HEK293 (cell line): ENCODE results near the gene UGT1A9.

Experiments
- CTCF ChIA-PET: fragments of 350-600 bp; formaldehyde crosslinking; extraction: SDS; loops from one replicate; lab custom pipeline; 2021; ENCODE audit warnings: antibody characterized with exemption; lab: Yijun Ruan, JAX
- POLR2A ChIA-PET: fragments of 300-600 bp; formaldehyde crosslinking; extraction: SDS; loops from one replicate; lab custom pipeline; 2020; ENCODE audit warnings: antibody characterized with exemption, inconsistent platforms; lab: Yijun Ruan, JAX
- H3K27ac ChIP-seq: fragments of 200-500 bp; sonication (Bioruptor generic); 2 replicates; pipeline ENCODE4 v1.5.1; 2014; ENCODE audit warnings: low read depth, low read length, control low read depth, inconsistent platforms; ENCODE audit errors: extremely low read depth
- H3K36me3 ChIP-seq, 2 experiments: fragments of 200-500 bp in 1 of 2; sonication (Bioruptor generic) in 1 of 2; 1 replicate in 1 of 2; 2 replicates in 1 of 2; pipeline ENCODE4 v1.5.1; 2014 to 2017; ENCODE audit warnings: inconsistent platforms in 2 of 2, low read length in 2 of 2; ENCODE audit not compliant: control insufficient read depth in 2 of 2, insufficient read depth in 1 of 2
- H3K4me1 ChIP-seq: fragments of 200-500 bp; sonication (Bioruptor generic); 2 replicates; pipeline ENCODE4 v1.5.1; 2014; ENCODE audit warnings: mild to moderate bottlenecking, low read length, inconsistent platforms; ENCODE audit not compliant: control insufficient read depth, insufficient read depth
- H3K4me3 ChIP-seq: 2 replicates; pipeline ENCODE4 v1.5.1; 2011; ENCODE audit warnings: low read depth, mild to moderate bottlenecking, control low read depth, low read length, moderate library complexity
- H3K9me3 ChIP-seq: fragments of 200-500 bp; sonication (Bioruptor generic); 2 replicates; pipeline ENCODE4 v1.5.1; 2014; ENCODE audit warnings: low read depth, low read length, inconsistent platforms; ENCODE audit not compliant: control insufficient read depth, insufficient read depth
- GLIS1 ChIP-seq: fragments of 450-650 bp; formaldehyde crosslinking; IDR thresholded peaks from 2 replicates; pipeline ENCODE4 v1.5.1; 2016; ENCODE audit warnings: missing biosample characterization, missing genetic modification characterization
- INSM2 ChIP-seq: fragments of 450-650 bp; formaldehyde crosslinking; IDR thresholded peaks from 2 replicates; pipeline ENCODE4 v1.5.1; 2016; ENCODE audit warnings: missing biosample characterization, missing genetic modification characterization
- YY1 ChIP-seq: fragments of 450-650 bp; formaldehyde crosslinking; IDR thresholded peaks from 2 replicates; pipeline ENCODE4 v1.5.1; 2018; ENCODE audit warnings: missing biosample characterization, missing genetic modification characterization
- ZBTB21 ChIP-seq: fragments of 450-650 bp; formaldehyde crosslinking; IDR thresholded peaks from 2 replicates; pipeline ENCODE4 v1.5.1; 2017; ENCODE audit warnings: missing biosample characterization, missing genetic modification characterization
- ZNF10 ChIP-seq: fragments of 450-650 bp; formaldehyde crosslinking; IDR thresholded peaks from 2 replicates; pipeline ENCODE4 v1.5.1; 2017; ENCODE audit warnings: missing biosample characterization, missing genetic modification characterization
- ZNF121 ChIP-seq: fragments of 450-650 bp; formaldehyde crosslinking; IDR thresholded peaks from 2 replicates; pipeline ENCODE4 v1.5.1; 2016; ENCODE audit warnings: missing biosample characterization, missing genetic modification characterization
- ZNF138 ChIP-seq: fragments of 450-650 bp; formaldehyde crosslinking; IDR thresholded peaks from 2 replicates; pipeline ENCODE4 v1.5.1; 2016; ENCODE audit warnings: missing biosample characterization, missing genetic modification characterization, borderline replicate concordance
- ZNF155 ChIP-seq: fragments of 450-650 bp; formaldehyde crosslinking; IDR thresholded peaks from 2 replicates; pipeline ENCODE4 v1.5.1; 2016; ENCODE audit warnings: missing biosample characterization, missing genetic modification characterization
- ZNF423 ChIP-seq: fragments of 450-650 bp; formaldehyde crosslinking; IDR thresholded peaks from 2 replicates; pipeline ENCODE4 v1.5.1; 2016; ENCODE audit warnings: missing biosample characterization, missing genetic modification characterization
- ZNF433 ChIP-seq: fragments of 450-650 bp; formaldehyde crosslinking; IDR thresholded peaks from 2 replicates; pipeline ENCODE4 v1.5.1; 2016; ENCODE audit warnings: missing biosample characterization, missing genetic modification characterization, low read depth
- ZNF530 ChIP-seq: fragments of 450-650 bp; formaldehyde crosslinking; IDR thresholded peaks from 2 replicates; pipeline ENCODE4 v1.5.1; 2016; ENCODE audit warnings: low read depth, missing biosample characterization, missing genetic modification characterization
- ZNF544 ChIP-seq: fragments of 450-650 bp; formaldehyde crosslinking; IDR thresholded peaks from 2 replicates; pipeline ENCODE4 v1.5.0; 2017; ENCODE audit warnings: missing biosample characterization, missing genetic modification characterization
- ZNF555 ChIP-seq: fragments of 450-650 bp; formaldehyde crosslinking; conservative IDR thresholded peaks from 2 replicates; pipeline ENCODE4 v1.5.1; 2017; ENCODE audit warnings: missing biosample characterization, mild to moderate bottlenecking, missing genetic modification characterization, inconsistent platforms
- ZNF626 ChIP-seq: fragments of 450-650 bp; sonication (Bioruptor Pico); formaldehyde crosslinking; IDR thresholded peaks from 2 replicates; pipeline ENCODE4 v1.5.1; 2018; ENCODE audit warnings: missing biosample characterization, missing genetic modification characterization, inconsistent platforms
- ZNF629 ChIP-seq: fragments of 450-650 bp; formaldehyde crosslinking; IDR thresholded peaks from 2 replicates; pipeline ENCODE4 v1.5.1; 2017; ENCODE audit warnings: missing biosample characterization, missing genetic modification characterization
- ZNF645 ChIP-seq: fragments of 450-650 bp; formaldehyde crosslinking; IDR thresholded peaks from 2 replicates; pipeline ENCODE4; 2016; ENCODE audit warnings: missing biosample characterization, missing genetic modification characterization
- ZNF747 ChIP-seq: fragments of 450-650 bp; formaldehyde crosslinking; IDR thresholded peaks from 2 replicates; pipeline ENCODE4 v1.5.1; 2016; ENCODE audit warnings: missing biosample characterization, missing genetic modification characterization
- ZNF76 ChIP-seq: fragments of 450-650 bp; formaldehyde crosslinking; IDR thresholded peaks from 2 replicates; pipeline ENCODE4; 2016; ENCODE audit warnings: low read depth, missing biosample characterization, missing genetic modification characterization, borderline replicate concordance
- ZNF785 ChIP-seq: fragments of 450-650 bp; formaldehyde crosslinking; IDR thresholded peaks from 2 replicates; pipeline ENCODE4 v1.5.1; 2016; ENCODE audit warnings: missing biosample characterization, missing genetic modification characterization
- ZSCAN16 ChIP-seq: fragments of 450-650 bp; formaldehyde crosslinking; IDR thresholded peaks from 2 replicates; pipeline ENCODE4 v1.5.1; 2016; ENCODE audit warnings: missing biosample characterization, missing genetic modification characterization
- TF ChIP-seq, protein P1 (sequence below): fragments of 450-650 bp; formaldehyde crosslinking; IDR thresholded peaks from 2 replicates; pipeline ENCODE4 v1.5.1; 2016; ENCODE audit warnings: missing biosample characterization, missing genetic modification characterization
- TF ChIP-seq, protein P2 (sequence below): fragments of 450-650 bp; formaldehyde crosslinking; conservative IDR thresholded peaks from 2 replicates; pipeline ENCODE4 v1.5.1; 2016; ENCODE audit warnings: low read depth, missing biosample characterization, missing genetic modification characterization
- TF ChIP-seq, protein P3 (sequence below): fragments of 450-650 bp; formaldehyde crosslinking; IDR thresholded peaks from 2 replicates; pipeline ENCODE4 v1.5.1; 2016; ENCODE audit warnings: missing biosample characterization, missing genetic modification characterization

Gene UGT1A9

GRCh38 chr2:233811087-233811486, 139.4 kb downstream of the UGT1A9 start:
- no peaks in the 10 kb centered on the region for H3K4me1 ChIP-seq
- no peak overlapping the region for H3K27ac ChIP-seq
- H3K9me3 ChIP-seq = no peaks in the 10 kb centered on the region
- H3K36me3 ChIP-seq = no peaks in the 10 kb centered on the region
- POLR2A ChIA-PET = no interaction called here
- CTCF ChIA-PET = interaction anchor here (0.5 kb wide), 2 partner anchors 114 to 277 kb away, joined by 3 read pairs; no protein-coding TSS in a partner anchor
- no peak for TF ChIP-seq ZNF76 (tag by site-specific recombination)
- TF ChIP-seq ZNF555 (tag by site-specific recombination) = no peak
- no peak for TF ChIP-seq INSM2
- TF ChIP-seq ZNF747 (tag by site-specific recombination) = no peak
- no peak for TF ChIP-seq ZNF645
- no peak for TF ChIP-seq ZNF626 (tag by site-specific recombination)
- no peak for TF ChIP-seq ZNF423
- TF ChIP-seq ZNF155 (tag by site-specific recombination) = no peak
- TF ChIP-seq ZNF433 (tag by site-specific recombination) = no peak
- TF ChIP-seq, all 188 proteins: peak for 0
- H3K4me3 ChIP-seq = no peak overlapping the region

GRCh38 chr2:233811732-233812131, 140.0 kb downstream of the UGT1A9 start:
- H3K27ac ChIP-seq = no peak overlapping the region
- POLR2A ChIA-PET = no interaction called here
- TF ChIP-seq, protein P1, sequence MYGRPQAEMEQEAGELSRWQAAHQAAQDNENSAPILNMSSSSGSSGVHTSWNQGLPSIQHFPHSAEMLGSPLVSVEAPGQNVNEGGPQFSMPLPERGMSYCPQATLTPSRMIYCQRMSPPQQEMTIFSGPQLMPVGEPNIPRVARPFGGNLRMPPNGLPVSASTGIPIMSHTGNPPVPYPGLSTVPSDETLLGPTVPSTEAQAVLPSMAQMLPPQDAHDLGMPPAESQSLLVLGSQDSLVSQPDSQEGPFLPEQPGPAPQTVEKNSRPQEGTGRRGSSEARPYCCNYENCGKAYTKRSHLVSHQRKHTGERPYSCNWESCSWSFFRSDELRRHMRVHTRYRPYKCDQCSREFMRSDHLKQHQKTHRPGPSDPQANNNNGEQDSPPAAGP (tag by site-specific recombination) = no peak
- no peak for TF ChIP-seq ZBTB21
- no peak overlapping the region for H3K4me3 ChIP-seq
- H3K9me3 ChIP-seq = no peaks in the 10 kb centered on the region
- CTCF ChIA-PET = no interaction called here
- no peaks in the 10 kb centered on the region for H3K36me3 ChIP-seq
- H3K4me1 ChIP-seq = peaks cover 2% of the 10 kb centered on the region; the same call in 1 of the 2 replicates

DNA sequence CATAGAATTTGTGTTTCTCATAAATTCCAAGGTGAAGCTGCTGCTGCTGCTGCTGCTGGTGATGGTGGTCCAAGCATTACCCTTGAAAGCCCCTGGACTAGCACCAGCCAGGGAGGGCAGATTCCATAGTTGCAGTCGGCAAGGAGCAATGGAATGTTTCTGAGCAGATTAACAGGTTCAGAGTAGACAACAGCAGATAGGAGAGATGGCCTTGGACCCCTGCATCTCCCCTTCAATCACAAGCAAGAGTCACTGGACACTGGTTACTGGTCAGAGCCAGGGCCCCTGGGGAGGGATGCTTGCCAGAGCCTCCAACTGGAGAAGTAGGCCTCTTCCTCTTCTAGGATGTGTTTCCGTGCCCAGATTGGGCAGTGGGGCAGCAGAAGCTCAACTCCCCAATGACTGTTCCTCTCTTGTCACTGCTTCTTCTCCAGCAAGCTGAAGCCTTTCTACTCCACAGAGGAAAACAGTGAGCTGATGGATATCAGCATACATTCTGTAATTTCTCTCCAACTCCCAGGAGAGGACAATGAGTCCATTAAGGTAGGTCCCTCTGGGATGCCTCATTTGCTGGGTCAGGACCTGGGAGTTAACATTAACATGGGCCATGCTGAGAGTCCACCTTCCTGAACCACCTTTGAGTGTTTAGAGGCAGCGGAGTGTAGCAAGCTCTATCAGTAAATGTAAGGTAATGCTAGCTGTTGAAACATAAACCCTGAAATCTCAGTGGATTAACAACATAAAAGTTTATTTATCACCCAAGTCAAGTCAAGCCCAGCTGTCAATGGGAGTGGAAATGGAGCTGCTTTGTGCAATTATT, 141.7 kb downstream of the UGT1A9 start:
- H3K27ac ChIP-seq = no peak overlapping the region
- TF ChIP-seq ZNF530 (tag by site-specific recombination) (no peak), ZNF121 (tag by site-specific recombination) (no peak), GLIS1 (tag by site-specific recombination) (no peak), YY1 (tag by site-specific recombination) (no peak), ZNF544 (tag by site-specific recombination) (no peak), ZNF785 (no peak), ZNF138 (tag by site-specific recombination) (no peak), ZNF629 (tag by site-specific recombination) (no peak), ZNF10 (tag by site-specific recombination) (no peak), ZSCAN16 (tag by site-specific recombination) (no peak)
- TF ChIP-seq, protein P2, sequence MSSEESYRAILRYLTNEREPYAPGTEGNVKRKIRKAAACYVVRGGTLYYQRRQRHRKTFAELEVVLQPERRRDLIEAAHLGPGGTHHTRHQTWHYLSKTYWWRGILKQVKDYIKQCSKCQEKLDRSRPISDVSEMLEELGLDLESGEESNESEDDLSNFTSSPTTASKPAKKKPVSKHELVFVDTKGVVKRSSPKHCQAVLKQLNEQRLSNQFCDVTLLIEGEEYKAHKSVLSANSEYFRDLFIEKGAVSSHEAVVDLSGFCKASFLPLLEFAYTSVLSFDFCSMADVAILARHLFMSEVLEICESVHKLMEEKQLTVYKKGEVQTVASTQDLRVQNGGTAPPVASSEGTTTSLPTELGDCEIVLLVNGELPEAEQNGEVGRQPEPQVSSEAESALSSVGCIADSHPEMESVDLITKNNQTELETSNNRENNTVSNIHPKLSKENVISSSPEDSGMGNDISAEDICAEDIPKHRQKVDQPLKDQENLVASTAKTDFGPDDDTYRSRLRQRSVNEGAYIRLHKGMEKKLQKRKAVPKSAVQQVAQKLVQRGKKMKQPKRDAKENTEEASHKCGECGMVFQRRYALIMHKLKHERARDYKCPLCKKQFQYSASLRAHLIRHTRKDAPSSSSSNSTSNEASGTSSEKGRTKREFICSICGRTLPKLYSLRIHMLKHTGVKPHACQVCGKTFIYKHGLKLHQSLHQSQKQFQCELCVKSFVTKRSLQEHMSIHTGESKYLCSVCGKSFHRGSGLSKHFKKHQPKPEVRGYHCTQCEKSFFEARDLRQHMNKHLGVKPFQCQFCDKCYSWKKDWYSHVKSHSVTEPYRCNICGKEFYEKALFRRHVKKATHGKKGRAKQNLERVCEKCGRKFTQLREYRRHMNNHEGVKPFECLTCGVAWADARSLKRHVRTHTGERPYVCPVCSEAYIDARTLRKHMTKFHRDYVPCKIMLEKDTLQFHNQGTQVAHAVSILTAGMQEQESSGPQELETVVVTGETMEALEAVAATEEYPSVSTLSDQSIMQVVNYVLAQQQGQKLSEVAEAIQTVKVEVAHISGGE (tag by site-specific recombination) = no peak
- TF ChIP-seq, protein P3, sequence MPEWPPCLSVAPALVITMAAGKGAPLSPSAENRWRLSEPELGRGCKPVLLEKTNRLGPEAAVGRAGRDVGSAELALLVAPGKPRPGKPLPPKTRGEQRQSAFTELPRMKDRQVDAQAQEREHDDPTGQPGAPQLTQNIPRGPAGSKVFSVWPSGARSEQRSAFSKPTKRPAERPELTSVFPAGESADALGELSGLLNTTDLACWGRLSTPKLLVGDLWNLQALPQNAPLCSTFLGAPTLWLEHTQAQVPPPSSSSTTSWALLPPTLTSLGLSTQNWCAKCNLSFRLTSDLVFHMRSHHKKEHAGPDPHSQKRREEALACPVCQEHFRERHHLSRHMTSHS (tag by site-specific recombination) = no peak
- no peaks in the 10 kb centered on the region for H3K9me3 ChIP-seq
- POLR2A ChIA-PET = no interaction called here
- no peak overlapping the region for H3K4me3 ChIP-seq
- H3K36me3 ChIP-seq = no peaks in the 10 kb centered on the region
- CTCF ChIA-PET = no interaction called here
- peaks cover 5% of the 10 kb centered on the region; the same call in 1 of the 2 replicates for H3K4me1 ChIP-seq
